ENCODE measurements around the gene DIO2.

DIO2 gene

DNA sequence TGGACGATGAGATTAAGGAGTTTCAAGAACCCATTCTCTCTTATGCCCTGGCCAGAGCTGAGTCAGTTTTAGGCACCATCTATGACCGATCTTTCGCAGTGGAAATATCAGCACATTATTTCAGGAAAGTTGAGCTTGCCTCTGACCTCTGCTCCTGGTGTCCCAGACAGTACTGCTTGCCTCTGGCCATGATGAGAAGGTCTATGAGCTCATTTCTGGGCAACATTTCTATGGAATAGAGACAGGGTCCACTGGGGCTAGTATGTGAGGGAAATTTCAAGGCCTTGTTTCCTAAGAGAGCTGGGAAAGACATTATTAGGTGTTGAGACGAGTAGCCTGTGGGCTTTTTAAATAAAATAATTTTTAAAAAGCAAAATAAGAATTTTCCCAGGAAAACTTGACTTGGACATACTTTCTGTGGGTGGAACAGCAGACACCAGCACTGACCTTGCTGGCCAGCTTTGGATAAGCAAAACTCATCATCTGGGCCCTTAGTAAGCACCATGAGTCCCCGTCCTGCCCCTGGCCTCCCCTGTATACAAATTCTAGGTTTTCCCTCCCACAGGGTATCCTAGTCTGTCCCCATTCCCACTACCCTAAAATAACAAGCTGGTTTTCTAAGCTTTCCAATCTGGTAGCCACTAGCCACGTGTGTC, 43.4 kb downstream of the DIO2 start:
- no peak for DNase-seq

DNA sequence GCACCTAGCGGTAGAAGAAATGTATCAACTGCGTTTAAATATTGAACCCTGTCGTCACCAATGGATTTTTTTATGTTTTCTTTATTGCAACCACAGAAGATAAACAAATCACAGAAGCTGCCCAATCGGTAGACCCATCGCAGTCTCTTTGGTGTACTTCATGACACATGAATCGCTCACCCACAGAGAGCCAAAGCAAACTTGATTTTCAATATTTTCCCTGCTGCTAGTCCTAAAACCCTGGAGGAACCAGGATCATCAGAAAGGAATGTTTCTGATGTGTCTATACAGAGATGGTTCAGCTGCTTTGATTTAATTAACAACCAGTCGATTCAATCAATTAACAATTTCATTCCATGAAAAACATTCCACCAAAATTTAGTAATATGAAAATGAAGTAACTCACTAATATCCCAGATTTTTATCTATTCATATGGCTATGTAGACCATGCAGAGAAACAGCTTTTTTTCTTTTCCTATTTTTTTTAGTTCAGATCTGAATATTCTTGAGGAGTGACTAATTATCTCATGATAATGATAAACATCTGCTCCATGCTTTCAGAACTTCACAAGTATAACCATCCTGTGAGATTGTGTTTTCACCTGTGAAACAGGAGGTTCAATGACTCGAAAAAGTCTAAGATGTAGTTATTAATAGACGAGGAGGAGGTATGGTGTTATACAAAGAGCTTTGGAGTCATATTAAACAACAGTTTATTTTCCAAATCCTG, 46.1 kb downstream of the DIO2 start:
- DNase-seq, result no peak

DNA sequence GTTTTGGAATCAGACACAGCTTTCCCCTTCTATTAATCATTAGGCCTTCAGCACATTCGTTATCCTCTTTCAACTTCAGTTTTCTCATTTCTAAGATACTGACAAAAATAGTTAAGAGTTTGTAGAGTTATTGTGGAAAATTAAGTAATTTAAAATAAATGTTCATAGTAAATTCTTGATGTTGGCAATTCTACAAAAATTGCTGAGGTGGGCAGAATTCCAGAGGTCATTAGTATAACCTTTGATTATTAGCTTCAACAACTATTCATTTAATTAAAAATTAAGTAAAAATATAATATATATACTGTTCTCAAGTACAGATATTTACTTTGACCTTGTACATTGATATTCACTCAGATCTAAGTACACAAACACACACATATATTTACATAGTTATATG, 58.5 kb downstream of the DIO2 start:
- DNase-seq, result no peak

DNA sequence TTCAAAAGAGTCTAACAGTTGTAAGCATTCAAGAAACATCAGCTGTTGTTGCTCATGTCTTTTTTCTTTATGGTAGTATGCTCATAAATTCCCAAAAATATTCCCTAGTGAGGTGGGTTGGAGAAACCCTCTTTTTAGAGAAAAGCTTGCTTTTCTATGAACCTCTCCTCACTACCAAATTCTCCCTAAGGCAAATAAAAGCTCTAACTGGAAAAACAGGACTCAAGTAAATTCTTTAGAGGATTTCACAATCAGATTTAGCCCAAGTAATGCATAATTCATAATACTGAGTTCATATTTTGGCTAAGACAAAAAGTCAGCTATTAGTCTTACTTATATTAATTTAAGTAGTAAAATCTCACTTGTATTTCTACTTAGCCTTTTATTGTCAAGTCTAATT, 59.1 kb downstream of the DIO2 start:
- DNase-seq, result no peak

DNA sequence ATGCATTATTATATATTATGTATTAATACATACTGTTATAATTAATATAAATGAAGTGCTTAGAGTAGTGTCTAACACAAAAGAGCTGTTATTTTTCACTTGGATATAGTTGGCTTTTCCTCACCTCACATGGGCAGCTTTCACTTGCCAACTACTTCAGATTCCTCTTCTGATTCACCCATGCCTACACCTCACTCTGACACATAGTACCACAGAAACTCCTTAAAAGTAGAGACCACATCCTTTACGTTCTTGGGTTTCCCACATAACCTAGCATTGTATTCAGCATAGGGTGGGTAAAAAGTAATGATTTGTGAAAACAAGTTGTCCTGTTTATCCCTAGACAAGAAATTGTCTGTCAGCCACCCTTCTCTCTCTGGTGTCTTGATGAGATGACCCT, 61.0 kb downstream of the DIO2 start:
- no peak for DNase-seq
